Measurements from ENCODE around the gene MRAP2. TPM values are rescaled to one million over a fixed set of nuclear protein-coding genes. Genes with fewer than 3 reads are reported as not detected.

MRAP2 gene
- total RNA-seq, result under 0.01 and 0.13 TPM in 2 replicates

GRCh38 chr6:84033523-84034451 lies at the start of gene MRAP2:
TSS of gene MRAP2 (plus strand) at chr6:84033772. CDS start at chr6:84055319, 21,547 bp downstream.

Other genes with a start within 250 kb of the MRAP2 start
- gene RIPPLY2, start 180.4 kb upstream of the MRAP2 start, total RNA-seq, result not detected in 2 replicates
- gene CYB5R4, start 174.1 kb upstream of the MRAP2 start, total RNA-seq, result 5.4 and 6.2 TPM in 2 replicates
- 1.0 and 2.3 TPM in 2 replicates for gene CEP162, start 193.9 kb downstream of the MRAP2 start, total RNA-seq